A549 (cell line): Measurements from ENCODE around the gene SCUBE3.

ENCODE experiments used
- CTCF ChIP-seq: fragments of >200 bp; sonication (Bioruptor Twin); formaldehyde crosslinking; IDR thresholded peaks from 3 replicates; pipeline ENCODE4 v1.5.1; 2016
- EP300 ChIP-seq, 2 experiments: fragments of >200 bp; sonication (Bioruptor Twin); formaldehyde crosslinking; IDR thresholded peaks; 2 replicates in 1 of 2; 3 replicates in 1 of 2; pipeline ENCODE4 v1.6.1; 2016 to 2017
- JUN ChIP-seq, 2 experiments: fragments of >200 bp; sonication (Bioruptor Twin); formaldehyde crosslinking; IDR thresholded peaks; 2 replicates in 1 of 2; 3 replicates in 1 of 2; pipeline ENCODE4 v1.6.1; 2016 to 2017
- POLR2A ChIP-seq: IDR thresholded peaks from 2 replicates; pipeline ENCODE4 v1.6.1; 2012; ENCODE audit warnings: mild to moderate bottlenecking, low read length
- RFX5 ChIP-seq: fragments of 450-650 bp; IDR thresholded peaks from 2 replicates; pipeline ENCODE4 v1.7.1; 2014; ENCODE audit warnings: antibody characterized with exemption, mild to moderate bottlenecking, moderate library complexity
- USF2 ChIP-seq: fragments of 450-650 bp; IDR thresholded peaks from 2 replicates; pipeline ENCODE4 v1.6.1; 2014; ENCODE audit warnings: antibody characterized with exemption

GRCh38 chr6:35177596-35177995, 36.2 kb upstream of the SCUBE3 start:
- TF ChIP-seq USF2 (no peak), JUN (IDR thresholded peaks at IDR 0.05) (no peak), CTCF (no peak), POLR2A (no peak), EP300 (IDR thresholded peaks at IDR 0.05) (no peak), RFX5 (no peak)
